GM21786 (cell line): ENCODE data around the gene TTBK1.

ENCODE experiments used
- ATAC-seq: cut with Tn5 transposase; IDR thresholded peaks from one replicate; pipeline ENCODE4 v1.9.1; 2021; ENCODE audit not compliant: unreplicated experiment

The TTBK1 gene

GRCh38 chr6:43336382-43336781 lies 93.1 kb downstream of the TTBK1 start:
- no peak for ATAC-seq
